ENCODE measurements around the gene POFUT2. TPM values are rescaled to one million over a fixed set of nuclear protein-coding genes. Genes with fewer than 3 reads are reported as not detected.
A peak's percentile ranks its signal among the peaks of the same experiment; 100 is the strongest.

Gene POFUT2, protein sequence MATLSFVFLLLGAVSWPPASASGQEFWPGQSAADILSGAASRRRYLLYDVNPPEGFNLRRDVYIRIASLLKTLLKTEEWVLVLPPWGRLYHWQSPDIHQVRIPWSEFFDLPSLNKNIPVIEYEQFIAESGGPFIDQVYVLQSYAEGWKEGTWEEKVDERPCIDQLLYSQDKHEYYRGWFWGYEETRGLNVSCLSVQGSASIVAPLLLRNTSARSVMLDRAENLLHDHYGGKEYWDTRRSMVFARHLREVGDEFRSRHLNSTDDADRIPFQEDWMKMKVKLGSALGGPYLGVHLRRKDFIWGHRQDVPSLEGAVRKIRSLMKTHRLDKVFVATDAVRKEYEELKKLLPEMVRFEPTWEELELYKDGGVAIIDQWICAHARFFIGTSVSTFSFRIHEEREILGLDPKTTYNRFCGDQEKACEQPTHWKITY
- polyA plus RNA-seq (2012; ENCODE audit: insufficient read length, low read depth) = 41.1 TPM

DNA sequence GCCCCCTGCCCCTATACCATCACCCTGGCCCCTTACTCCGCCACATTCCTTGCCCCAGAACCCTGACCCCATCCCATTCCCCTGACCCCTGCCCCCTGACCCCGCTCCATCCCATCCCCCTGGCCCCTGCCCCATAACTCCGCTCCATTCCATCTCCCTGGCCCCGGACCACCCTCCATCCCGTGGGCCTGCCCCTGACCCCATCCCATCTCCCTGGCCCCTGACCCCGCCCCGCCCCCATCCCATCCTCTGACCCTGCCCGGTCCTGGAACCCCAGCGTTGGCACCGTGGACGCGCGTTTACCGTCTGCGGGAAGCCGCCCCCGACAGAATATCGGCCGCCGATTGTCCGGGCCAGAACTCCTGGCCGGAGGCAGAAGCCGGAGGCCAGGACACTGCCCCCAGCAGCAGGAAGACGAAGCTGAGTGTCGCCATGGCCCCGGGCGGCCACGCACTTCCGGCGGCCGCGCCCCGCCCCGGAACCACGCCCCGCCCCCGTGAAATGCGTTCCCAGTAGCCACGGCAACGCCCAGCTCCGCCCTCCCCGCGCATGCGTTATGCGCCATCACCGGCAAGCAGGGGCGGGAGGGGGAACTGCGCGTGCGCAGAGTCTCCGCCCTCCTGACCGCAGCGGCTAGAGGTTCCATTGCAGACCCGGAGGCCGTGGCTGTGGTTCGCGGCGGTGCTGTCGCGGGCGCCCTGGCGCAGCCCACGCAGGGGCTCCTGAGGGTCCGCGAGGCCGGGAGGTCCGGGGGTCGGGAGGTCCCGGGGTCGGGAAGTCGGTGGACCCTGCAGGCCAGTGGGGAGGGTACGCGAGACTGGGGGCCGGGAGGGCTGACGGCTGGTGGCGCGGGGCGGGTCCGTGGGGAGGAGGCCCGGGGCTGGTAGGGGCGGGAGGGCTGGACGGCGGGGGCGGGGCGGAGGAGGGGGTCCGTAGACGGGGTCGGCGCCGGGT lies at the start of gene POFUT2:
TSS of gene POFUT2 (minus strand) at position 458 of the 954 bp plus-strand sequence. CDS start at position 434, 24 bp downstream.
- peak; percentile 91; the same call in 1 of the 2 replicates for TF ChIP-seq POLR2AphosphoS5 (IDR thresholded peaks at IDR 0.05; ENCODE audit: low read depth, low read length)
- TF ChIP-seq TAF1 (IDR thresholded peaks at IDR 0.05; ENCODE audit: borderline replicate concordance, insufficient read depth, low read length) = peak; percentile 75; the same call in 1 of the 2 replicates
- TF ChIP-seq REST (IDR thresholded peaks at IDR 0.05; ENCODE audit: insufficient read depth in 1 of 2, low read depth in 2 of 2, low read length in 2 of 2) = no peak; a peak in 1 of 4 replicates
- TF ChIP-seq FOXP2 (optimal IDR thresholded peaks at IDR 0.05; ENCODE audit: borderline replicate concordance, extremely low read depth, extremely low read length, insufficient read depth) = no peak
- TF ChIP-seq SIN3A (IDR thresholded peaks at IDR 0.05; ENCODE audit: borderline replicate concordance, insufficient read depth, low read length) = peak; percentile 79; the same call in 1 of the 2 replicates

GRCh38 chr21:45336870-45337269 lies 49.2 kb upstream of the POFUT2 start:
- TF ChIP-seq TAF1 (IDR thresholded peaks at IDR 0.05; ENCODE audit: borderline replicate concordance, insufficient read depth, low read length) (no peak), POLR2AphosphoS5 (IDR thresholded peaks at IDR 0.05; ENCODE audit: low read depth, low read length) (no peak), SIN3A (IDR thresholded peaks at IDR 0.05; ENCODE audit: borderline replicate concordance, insufficient read depth, low read length) (no peak), FOXP2 (optimal IDR thresholded peaks at IDR 0.05; ENCODE audit: borderline replicate concordance, extremely low read depth, extremely low read length, insufficient read depth) (no peak), REST (IDR thresholded peaks at IDR 0.05; ENCODE audit: insufficient read depth in 1 of 2, low read depth in 2 of 2, low read length in 2 of 2) (no peak)

GRCh38 chr21:45336535-45336810 lies 48.8 kb upstream of the POFUT2 start:
- no peak for TF ChIP-seq REST (IDR thresholded peaks at IDR 0.05; ENCODE audit: insufficient read depth in 1 of 2, low read depth in 2 of 2, low read length in 2 of 2)
- TF ChIP-seq SIN3A (IDR thresholded peaks at IDR 0.05; ENCODE audit: borderline replicate concordance, insufficient read depth, low read length) = no peak
- no peak for TF ChIP-seq FOXP2 (optimal IDR thresholded peaks at IDR 0.05; ENCODE audit: borderline replicate concordance, extremely low read depth, extremely low read length, insufficient read depth)
- TF ChIP-seq POLR2AphosphoS5 (IDR thresholded peaks at IDR 0.05; ENCODE audit: low read depth, low read length) = no peak
- no peak for TF ChIP-seq TAF1 (IDR thresholded peaks at IDR 0.05; ENCODE audit: borderline replicate concordance, insufficient read depth, low read length)

DNA sequence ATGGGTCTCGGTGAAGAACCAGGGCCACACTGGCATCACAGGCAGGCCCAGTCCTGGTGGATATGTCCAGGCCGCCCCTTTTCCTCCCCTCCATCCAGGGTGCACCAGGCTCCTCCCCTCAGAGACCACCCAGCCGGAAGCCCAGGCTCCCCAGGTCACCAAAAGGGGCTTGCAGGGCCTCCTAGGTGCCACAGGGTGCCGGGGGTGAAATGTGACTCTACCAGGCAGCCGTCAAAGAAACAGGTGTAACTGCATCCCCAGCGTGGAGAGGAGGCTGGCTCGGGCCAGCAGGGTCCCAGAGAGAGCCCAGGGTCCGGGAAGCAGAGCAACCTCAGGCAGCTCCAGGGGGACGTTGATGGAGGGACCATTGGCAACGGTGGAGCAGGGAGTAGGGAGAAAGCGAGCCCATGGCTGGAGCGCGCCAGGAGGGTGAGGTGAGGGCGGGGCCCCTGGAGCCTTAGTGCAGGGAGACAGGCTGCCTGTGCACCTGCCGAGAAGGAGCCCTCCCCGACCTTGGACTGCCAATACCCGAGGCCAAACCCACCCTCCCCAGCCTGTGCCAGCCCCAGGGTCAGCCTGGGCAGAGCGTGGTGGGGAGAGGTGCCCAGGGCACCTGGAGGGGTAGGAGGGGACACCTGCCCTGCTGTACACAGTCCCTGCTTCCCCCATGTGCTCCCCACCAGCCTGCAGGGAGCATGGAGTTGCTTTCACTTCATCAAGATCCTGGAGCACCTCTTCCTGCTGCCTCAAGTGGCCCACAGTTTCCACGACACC lies 48.3 kb upstream of the POFUT2 start:
- TF ChIP-seq REST (IDR thresholded peaks at IDR 0.05; ENCODE audit: insufficient read depth in 1 of 2, low read depth in 2 of 2, low read length in 2 of 2) (no peak), TAF1 (IDR thresholded peaks at IDR 0.05; ENCODE audit: borderline replicate concordance, insufficient read depth, low read length) (no peak), SIN3A (IDR thresholded peaks at IDR 0.05; ENCODE audit: borderline replicate concordance, insufficient read depth, low read length) (no peak), POLR2AphosphoS5 (IDR thresholded peaks at IDR 0.05; ENCODE audit: low read depth, low read length) (no peak), FOXP2 (optimal IDR thresholded peaks at IDR 0.05; ENCODE audit: borderline replicate concordance, extremely low read depth, extremely low read length, insufficient read depth) (no peak)

Data from PFSK-1 (cell line).